ENCODE measurements around the gene RUSF1. TPM values are rescaled to one million over a fixed set of nuclear protein-coding genes. Genes with fewer than 3 reads are reported as not detected.

The RUSF1 gene
- total and polyA plus RNA-seq, 10 of the 15 experiments (the other 5 are each of a cell fraction or from before 2014, with no cell fraction given): 0.20 to 46.3 (median 29.7) TPM

- H3K4me3 ChIP-seq: no peak overlapping the region
- POLR2A ChIA-PET: no interaction called here
- in situ Hi-C loops (cut with MboI) (loop anchor here (25.0 kb wide), 1 partner anchor 452 kb away; the partner anchor contains the start of gene HSD3B7), intact Hi-C loops (cut with micrococcal nuclease; ENCODE audit: unreplicated experiment) (no loop called here)
- H3K4me1 ChIP-seq (ENCODE audit: control insufficient read depth, insufficient read depth, low read length): no peaks in the 10 kb centered on the region
- no peak overlapping the region; the same call in 1 of the 2 replicates for H3K4me2 ChIP-seq (ENCODE audit: control insufficient read depth, insufficient read depth)
- SMC1A ChIA-PET (ENCODE audit: uncharacterized antibody, unreplicated experiment): interaction anchor here (1.1 to 5.5 kb wide), 9 partner anchors 9 to 437 kb away, joined by 3 to 31 read pairs (median 4); partner anchors contain the start of gene COX6A2
- BruUV-seq (replicated peaks): no TSS peak
- no peak for FAIRE-seq
- DNase-seq (ENCODE audit: low read depth, low spot score): no peak
- ATAC-seq: no peak
- no peak for TF ChIP-seq USF2 (IDR thresholded peaks at IDR 0.05; ENCODE audit: borderline replicate concordance, low read depth, low read length)
- TF ChIP-seq ZSCAN29 (IDR thresholded peaks at IDR 0.05): no peak
- no peak for TF ChIP-seq GATAD2B (conservative IDR thresholded peaks at IDR 0.05; ENCODE audit: low read depth)
- H3K27me3 ChIP-seq (replicated peaks in 1 of 2; ENCODE audit: control insufficient read depth in 2 of 2, insufficient read depth in 2 of 2, low read length in 1 of 2): no peaks in the 10 kb centered on the region
- no peak overlapping the region for H3K9ac ChIP-seq (ENCODE audit: control insufficient read depth, insufficient read depth, low read length)
- CTCF ChIA-PET: interaction anchor here (1.2 to 5.7 kb wide), 7 partner anchors 9 to 486 kb away, joined by 3 to 45 read pairs (median 5); no protein-coding TSS in a partner anchor
- no peaks in the 10 kb centered on the region for H3K79me2 ChIP-seq (ENCODE audit: control insufficient read depth, insufficient read depth, low read length)
- no peaks in the 10 kb centered on the region for H4K20me1 ChIP-seq (ENCODE audit: control insufficient read depth, insufficient read depth)
- RAD21 ChIA-PET (ENCODE audit: unreplicated experiment): interaction anchor here (0.5 to 1.9 kb wide), 5 partner anchors 9 to 337 kb away, joined by 3 to 5 read pairs (median 4); no protein-coding TSS in a partner anchor
- H3K27ac ChIP-seq (ENCODE audit: control insufficient read depth, insufficient read depth): no peak overlapping the region
- no peaks in the 10 kb centered on the region for H3K9me3 ChIP-seq (replicated peaks; ENCODE audit: control insufficient read depth, insufficient read depth, low read length)
- no peaks in the 10 kb centered on the region for H3K36me3 ChIP-seq (ENCODE audit: control insufficient read depth in 2 of 2, insufficient read depth in 2 of 2, low read length in 1 of 2)
- WGBS (ENCODE audit: insufficient coverage, insufficient replicate concordance, low lambda C conversion rate, missing lambda C conversion rate): 46% methylated on average over 3 of the region's 3 CpGs
- H2AFZ ChIP-seq (ENCODE audit: control insufficient read depth, low read depth, low read length): no peak overlapping the region
Observed at GRCh38 chr16:31439519-31439918, 68.7 kb downstream of the RUSF1 start.

Other genes starting within 250 kb of the RUSF1 start
Only the 7 nearest of the 9 such genes appear.
- 2.4 and 2.7 TPM in 2 replicates for gene ITGAD, start 115.1 kb downstream of the RUSF1 start, total RNA-seq (2014; rRNA removed)
- 1.5 TPM in 2 replicates for gene ITGAD, start 115.1 kb downstream of the RUSF1 start, total RNA-seq (2014; rRNA removed; fragmentation: Illumina TruSeq; extraction: Trizol)
- 4.0 and 4.8 TPM in 2 replicates for gene ITGAD, start 115.1 kb downstream of the RUSF1 start, total RNA-seq (2021)
- 2.1 and 3.6 TPM in 2 replicates for gene ITGAD, start 115.1 kb downstream of the RUSF1 start, polyA plus RNA-seq (2011; rRNA removed)
- gene ITGAD, start 115.1 kb downstream of the RUSF1 start, polyA plus RNA-seq (2014; fragmentation: Illumina TruSeq; extraction: Trizol): 0.96 and 1.3 TPM in 2 replicates
- gene ITGAD, start 115.1 kb downstream of the RUSF1 start, polyA plus RNA-seq (2014; fragmentation: Nextera tagmentation; extraction: Ambion mirVana): under 1 TPM; 0.29 to 0.31 TPM
- gene ITGAD, start 115.1 kb downstream of the RUSF1 start, polyA plus RNA-seq (2014; rRNA removed): 3.1 and 3.3 TPM in 2 replicates
- gene ITGAD, start 115.1 kb downstream of the RUSF1 start, polyA plus RNA-seq (2016; fragmentation: Nextera tagmentation; extraction: Ambion mirVana): under 1 TPM; 0.81 to 0.92 TPM
- gene COX6A2, start 80.0 kb downstream of the RUSF1 start, total RNA-seq (2014; rRNA removed): not detected in 2 replicates
- gene COX6A2, start 80.0 kb downstream of the RUSF1 start, total RNA-seq (2014; rRNA removed; fragmentation: Illumina TruSeq; extraction: Trizol): not detected in 2 replicates
- gene COX6A2, start 80.0 kb downstream of the RUSF1 start, total RNA-seq (2021): not detected in 2 replicates
- not detected in 2 replicates for gene COX6A2, start 80.0 kb downstream of the RUSF1 start, polyA plus RNA-seq (2011; rRNA removed)
- gene COX6A2, start 80.0 kb downstream of the RUSF1 start, polyA plus RNA-seq (2014; fragmentation: Illumina TruSeq; extraction: Trizol): not detected in 2 replicates
- not detected for gene COX6A2, start 80.0 kb downstream of the RUSF1 start, polyA plus RNA-seq (2014; fragmentation: Nextera tagmentation; extraction: Ambion mirVana)
- gene COX6A2, start 80.0 kb downstream of the RUSF1 start, polyA plus RNA-seq (2014; rRNA removed): not detected in 2 replicates
- not detected for gene COX6A2, start 80.0 kb downstream of the RUSF1 start, polyA plus RNA-seq (2016; fragmentation: Nextera tagmentation; extraction: Ambion mirVana)
- gene ZNF843, start 65.6 kb downstream of the RUSF1 start, total RNA-seq (2014; rRNA removed): 0.05 and 0.06 TPM in 2 replicates
- 0.09 TPM in 1 of 2 replicates, not detected in the other for gene ZNF843, start 65.6 kb downstream of the RUSF1 start, total RNA-seq (2014; rRNA removed; fragmentation: Illumina TruSeq; extraction: Trizol)
- gene ZNF843, start 65.6 kb downstream of the RUSF1 start, total RNA-seq (2021): 0.16 and 0.26 TPM in 2 replicates
- 0.06 and 0.07 TPM in 2 replicates for gene ZNF843, start 65.6 kb downstream of the RUSF1 start, polyA plus RNA-seq (2011; rRNA removed)
- gene ZNF843, start 65.6 kb downstream of the RUSF1 start, polyA plus RNA-seq (2014; fragmentation: Illumina TruSeq; extraction: Trizol): 0.03 TPM in 1 of 2 replicates, not detected in the other
- gene ZNF843, start 65.6 kb downstream of the RUSF1 start, polyA plus RNA-seq (2014; fragmentation: Nextera tagmentation; extraction: Ambion mirVana): under 1 TPM in 1 of 2 experiments, not detected in 1; 0.04 TPM
- gene ZNF843, start 65.6 kb downstream of the RUSF1 start, polyA plus RNA-seq (2014; rRNA removed): 0.08 and 0.20 TPM in 2 replicates
- gene ZNF843, start 65.6 kb downstream of the RUSF1 start, polyA plus RNA-seq (2016; fragmentation: Nextera tagmentation; extraction: Ambion mirVana): under 1 TPM; 0.09 to 0.25 TPM
- 6.6 and 7.6 TPM in 2 replicates for gene ARMC5, start 48.9 kb downstream of the RUSF1 start, total RNA-seq (2014; rRNA removed)
- 2.3 and 2.8 TPM in 2 replicates for gene ARMC5, start 48.9 kb downstream of the RUSF1 start, total RNA-seq (2014; rRNA removed; fragmentation: Illumina TruSeq; extraction: Trizol)
- 11.5 and 13.2 TPM in 2 replicates for gene ARMC5, start 48.9 kb downstream of the RUSF1 start, total RNA-seq (2021)
- gene ARMC5, start 48.9 kb downstream of the RUSF1 start, polyA plus RNA-seq (2011; rRNA removed): 3.2 and 3.6 TPM in 2 replicates
- 0.89 and 1.5 TPM in 2 replicates for gene ARMC5, start 48.9 kb downstream of the RUSF1 start, polyA plus RNA-seq (2014; fragmentation: Illumina TruSeq; extraction: Trizol)
- under 1 TPM; 0.06 to 0.51 TPM for gene ARMC5, start 48.9 kb downstream of the RUSF1 start, polyA plus RNA-seq (2014; fragmentation: Nextera tagmentation; extraction: Ambion mirVana)
- 7.7 and 9.3 TPM in 2 replicates for gene ARMC5, start 48.9 kb downstream of the RUSF1 start, polyA plus RNA-seq (2014; rRNA removed)
- gene ARMC5, start 48.9 kb downstream of the RUSF1 start, polyA plus RNA-seq (2016; fragmentation: Nextera tagmentation; extraction: Ambion mirVana): 10 to 100 TPM in 1 of 2 experiments, 1 to 10 TPM in 1; 9.8 to 12.0 TPM
- gene TGFB1I1, start 36.2 kb downstream of the RUSF1 start, total RNA-seq (2014; rRNA removed): 0.05 and 0.45 TPM in 2 replicates
- 0.05 and 0.13 TPM in 2 replicates for gene TGFB1I1, start 36.2 kb downstream of the RUSF1 start, total RNA-seq (2014; rRNA removed; fragmentation: Illumina TruSeq; extraction: Trizol)
- 0.24 and 0.49 TPM in 2 replicates for gene TGFB1I1, start 36.2 kb downstream of the RUSF1 start, total RNA-seq (2021)
- gene TGFB1I1, start 36.2 kb downstream of the RUSF1 start, polyA plus RNA-seq (2011; rRNA removed): 0.19 and 0.41 TPM in 2 replicates
- 0.06 and 0.26 TPM in 2 replicates for gene TGFB1I1, start 36.2 kb downstream of the RUSF1 start, polyA plus RNA-seq (2014; fragmentation: Illumina TruSeq; extraction: Trizol)
- gene TGFB1I1, start 36.2 kb downstream of the RUSF1 start, polyA plus RNA-seq (2014; fragmentation: Nextera tagmentation; extraction: Ambion mirVana): not detected
- gene TGFB1I1, start 36.2 kb downstream of the RUSF1 start, polyA plus RNA-seq (2014; rRNA removed): 0.06 and 2.3 TPM in 2 replicates
- under 1 TPM; 0.38 to 0.42 TPM for gene TGFB1I1, start 36.2 kb downstream of the RUSF1 start, polyA plus RNA-seq (2016; fragmentation: Nextera tagmentation; extraction: Ambion mirVana)
- gene SLC5A2, start 25.3 kb downstream of the RUSF1 start, total RNA-seq (2014; rRNA removed): not detected in 2 replicates
- gene SLC5A2, start 25.3 kb downstream of the RUSF1 start, total RNA-seq (2014; rRNA removed; fragmentation: Illumina TruSeq; extraction: Trizol): not detected in 2 replicates
- gene SLC5A2, start 25.3 kb downstream of the RUSF1 start, total RNA-seq (2021): not detected in 2 replicates
- gene SLC5A2, start 25.3 kb downstream of the RUSF1 start, polyA plus RNA-seq (2011; rRNA removed): not detected in 2 replicates
- not detected in 2 replicates for gene SLC5A2, start 25.3 kb downstream of the RUSF1 start, polyA plus RNA-seq (2014; fragmentation: Illumina TruSeq; extraction: Trizol)
- 1 to 10 TPM; 3.6 to 4.3 TPM for gene SLC5A2, start 25.3 kb downstream of the RUSF1 start, polyA plus RNA-seq (2014; fragmentation: Nextera tagmentation; extraction: Ambion mirVana)
- not detected in 2 replicates for gene SLC5A2, start 25.3 kb downstream of the RUSF1 start, polyA plus RNA-seq (2014; rRNA removed)
- 1 to 10 TPM; 4.6 to 4.8 TPM for gene SLC5A2, start 25.3 kb downstream of the RUSF1 start, polyA plus RNA-seq (2016; fragmentation: Nextera tagmentation; extraction: Ambion mirVana)
- not detected in 2 replicates for gene AHSP, start 19.5 kb upstream of the RUSF1 start, total RNA-seq (2014; rRNA removed)
- not detected in 2 replicates for gene AHSP, start 19.5 kb upstream of the RUSF1 start, total RNA-seq (2014; rRNA removed; fragmentation: Illumina TruSeq; extraction: Trizol)
- gene AHSP, start 19.5 kb upstream of the RUSF1 start, total RNA-seq (2021): not detected in 2 replicates
- not detected in 2 replicates for gene AHSP, start 19.5 kb upstream of the RUSF1 start, polyA plus RNA-seq (2011; rRNA removed)
- not detected in 2 replicates for gene AHSP, start 19.5 kb upstream of the RUSF1 start, polyA plus RNA-seq (2014; fragmentation: Illumina TruSeq; extraction: Trizol)
- gene AHSP, start 19.5 kb upstream of the RUSF1 start, polyA plus RNA-seq (2014; fragmentation: Nextera tagmentation; extraction: Ambion mirVana): not detected
- not detected in 2 replicates for gene AHSP, start 19.5 kb upstream of the RUSF1 start, polyA plus RNA-seq (2014; rRNA removed)
- not detected for gene AHSP, start 19.5 kb upstream of the RUSF1 start, polyA plus RNA-seq (2016; fragmentation: Nextera tagmentation; extraction: Ambion mirVana)

All from GM12878 (cell line).